ENCODE measurements around the gene CCDC185.

CCDC185 gene

DNA sequence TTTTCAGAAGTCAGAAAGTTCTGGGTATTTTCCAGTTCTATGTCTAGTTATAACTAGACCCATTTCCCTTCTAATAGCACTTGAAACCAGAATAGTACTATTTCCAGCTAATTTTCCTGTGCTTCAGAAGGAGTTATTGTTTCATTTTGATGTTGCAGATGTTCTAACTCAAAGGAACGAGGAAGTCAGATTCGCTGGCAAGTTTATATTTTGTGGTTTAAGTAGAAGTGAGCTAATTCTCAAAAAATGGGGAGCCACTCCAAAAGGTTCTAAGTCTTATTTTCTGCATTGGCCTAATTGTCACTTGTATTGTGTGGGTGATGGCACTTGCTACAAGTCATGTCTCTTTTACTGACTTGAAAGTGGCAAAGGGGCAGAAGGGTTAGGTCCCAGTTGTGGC lies 18.1 kb downstream of the CCDC185 start:
- H3K27ac Mint-ChIP-seq, result no peak overlapping the region
- H3K4me1 Mint-ChIP-seq, result no peaks in the 10 kb centered on the region
- H3K36me3 Mint-ChIP-seq (ENCODE audit: low read depth), result no peaks in the 10 kb centered on the region
- DNase-seq, result no peak
- TF ChIP-seq, protein P1, sequence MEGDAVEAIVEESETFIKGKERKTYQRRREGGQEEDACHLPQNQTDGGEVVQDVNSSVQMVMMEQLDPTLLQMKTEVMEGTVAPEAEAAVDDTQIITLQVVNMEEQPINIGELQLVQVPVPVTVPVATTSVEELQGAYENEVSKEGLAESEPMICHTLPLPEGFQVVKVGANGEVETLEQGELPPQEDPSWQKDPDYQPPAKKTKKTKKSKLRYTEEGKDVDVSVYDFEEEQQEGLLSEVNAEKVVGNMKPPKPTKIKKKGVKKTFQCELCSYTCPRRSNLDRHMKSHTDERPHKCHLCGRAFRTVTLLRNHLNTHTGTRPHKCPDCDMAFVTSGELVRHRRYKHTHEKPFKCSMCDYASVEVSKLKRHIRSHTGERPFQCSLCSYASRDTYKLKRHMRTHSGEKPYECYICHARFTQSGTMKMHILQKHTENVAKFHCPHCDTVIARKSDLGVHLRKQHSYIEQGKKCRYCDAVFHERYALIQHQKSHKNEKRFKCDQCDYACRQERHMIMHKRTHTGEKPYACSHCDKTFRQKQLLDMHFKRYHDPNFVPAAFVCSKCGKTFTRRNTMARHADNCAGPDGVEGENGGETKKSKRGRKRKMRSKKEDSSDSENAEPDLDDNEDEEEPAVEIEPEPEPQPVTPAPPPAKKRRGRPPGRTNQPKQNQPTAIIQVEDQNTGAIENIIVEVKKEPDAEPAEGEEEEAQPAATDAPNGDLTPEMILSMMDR (IDR thresholded peaks at IDR 0.05), result no peak
- peaks cover 2% of the 10 kb centered on the region for H3K27me3 Mint-ChIP-seq (ENCODE audit: low read depth, poor library complexity)
- peaks cover 9% of the 10 kb centered on the region for H3K9me3 Mint-ChIP-seq
- no peak overlapping the region for H3K4me3 Mint-ChIP-seq

DNA sequence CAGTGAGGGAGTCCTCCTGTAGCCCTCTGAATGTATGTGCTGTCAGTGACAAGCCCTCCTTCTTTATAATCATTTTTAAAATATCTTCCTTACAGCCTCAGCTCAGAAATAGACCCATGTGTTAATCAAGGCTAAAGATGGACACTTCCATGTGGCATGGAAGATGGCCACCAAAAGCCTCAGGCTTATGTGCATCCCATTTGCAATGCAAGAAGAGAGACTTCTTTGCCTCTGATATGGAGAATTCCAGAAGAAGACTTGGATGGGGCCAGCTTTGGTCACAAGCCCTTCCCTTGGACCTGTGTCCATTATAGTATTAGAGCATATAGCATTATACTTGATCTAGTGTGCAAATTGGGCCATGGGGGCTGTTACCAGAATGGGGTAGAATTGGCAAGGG lies 18.5 kb downstream of the CCDC185 start:
- peaks cover 5% of the 10 kb centered on the region for H3K9me3 Mint-ChIP-seq
- TF ChIP-seq, protein P1 (IDR thresholded peaks at IDR 0.05), result no peak
- H3K4me1 Mint-ChIP-seq, result no peaks in the 10 kb centered on the region
- peaks cover 2% of the 10 kb centered on the region for H3K27me3 Mint-ChIP-seq (ENCODE audit: low read depth, poor library complexity)
- H3K27ac Mint-ChIP-seq, result no peak overlapping the region
- no peak overlapping the region for H3K4me3 Mint-ChIP-seq
- no peak for DNase-seq
- no peaks in the 10 kb centered on the region for H3K36me3 Mint-ChIP-seq (ENCODE audit: low read depth)

DNA sequence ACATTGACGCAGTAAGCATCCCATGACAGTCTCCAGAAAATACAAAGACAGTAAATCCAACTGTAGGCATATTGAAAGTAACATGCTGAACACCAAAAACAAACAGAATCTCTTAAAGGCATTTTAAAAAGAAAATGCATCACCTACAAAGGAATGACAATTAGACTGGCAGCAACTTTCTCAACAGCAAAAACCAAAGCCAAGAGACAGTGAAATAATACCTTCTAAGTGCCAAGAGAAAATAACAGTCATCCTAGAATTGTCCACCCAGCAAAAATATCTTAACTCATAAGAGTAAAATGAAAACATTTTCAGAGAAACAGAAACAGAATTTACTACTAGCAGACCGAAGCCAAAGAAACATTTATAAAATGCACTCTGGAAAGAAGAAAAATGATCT lies 20.0 kb downstream of the CCDC185 start:
- no peak overlapping the region for H3K27ac Mint-ChIP-seq
- H3K4me3 Mint-ChIP-seq, result no peak overlapping the region
- H3K27me3 Mint-ChIP-seq (ENCODE audit: low read depth, poor library complexity), result peaks cover 2% of the 10 kb centered on the region
- no peaks in the 10 kb centered on the region for H3K4me1 Mint-ChIP-seq
- DNase-seq, result no peak
- TF ChIP-seq, protein P1 (IDR thresholded peaks at IDR 0.05), result no peak
- H3K9me3 Mint-ChIP-seq, result peaks cover 4% of the 10 kb centered on the region
- no peaks in the 10 kb centered on the region for H3K36me3 Mint-ChIP-seq (ENCODE audit: low read depth)

DNA sequence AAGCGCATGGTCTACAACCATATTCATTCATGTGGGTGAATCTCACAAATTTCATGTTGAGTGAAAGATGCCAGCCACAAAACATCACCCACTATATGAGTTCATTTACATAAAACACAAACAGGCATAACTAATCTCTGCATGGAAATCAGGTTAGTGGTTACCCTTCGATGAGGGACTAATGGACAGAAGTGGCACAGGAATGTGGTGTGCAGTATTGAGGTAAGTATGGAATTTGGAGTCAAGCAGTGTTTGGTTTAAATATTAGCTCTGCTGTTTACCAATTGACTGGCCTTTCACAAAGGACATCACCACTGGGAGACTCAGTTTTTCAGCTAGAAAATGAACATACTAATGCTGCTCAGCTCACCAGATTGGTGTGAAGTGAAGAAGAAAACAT lies 24.2 kb downstream of the CCDC185 start:
- H3K4me1 Mint-ChIP-seq, result peaks cover 28% of the 10 kb centered on the region
- no peak for DNase-seq
- peaks cover 4% of the 10 kb centered on the region for H3K9me3 Mint-ChIP-seq

DNA sequence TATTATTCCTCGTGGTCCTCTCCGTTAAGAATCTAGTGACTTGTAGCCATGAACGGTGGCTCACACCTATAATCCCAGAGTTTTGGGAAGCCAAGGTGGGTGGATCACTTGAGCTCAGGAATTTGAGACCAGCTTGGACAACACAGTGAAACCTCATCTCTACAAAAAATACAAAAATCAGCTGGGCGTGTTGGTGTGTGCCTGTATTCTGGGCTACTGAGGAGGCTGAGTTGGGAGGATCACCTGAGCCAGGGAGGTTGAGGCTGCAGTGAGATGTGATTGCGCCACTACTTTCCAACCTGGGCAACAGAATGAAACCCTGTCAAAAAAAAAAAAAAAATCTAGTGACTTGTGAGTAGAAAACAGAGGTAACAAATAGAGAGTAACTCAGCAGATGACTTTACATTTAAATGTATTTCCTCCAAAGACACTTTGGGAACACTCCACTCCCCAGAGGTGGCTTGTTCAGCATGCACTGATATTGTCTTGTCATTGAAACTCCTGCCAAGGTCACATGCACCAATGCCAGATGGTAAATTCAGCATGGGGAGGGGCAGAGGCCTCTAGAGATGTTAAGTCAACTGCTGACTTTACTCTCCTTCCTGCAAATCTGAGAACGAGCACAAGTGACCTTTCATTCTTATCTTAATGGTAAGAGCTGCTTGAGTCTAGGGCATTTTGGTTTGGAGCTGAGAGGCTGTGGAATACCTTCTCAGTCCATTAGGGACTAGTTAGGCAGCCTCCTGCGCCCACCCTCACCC lies 24.9 kb downstream of the CCDC185 start:
- DNase-seq, result no peak
- H3K4me1 Mint-ChIP-seq, result peaks cover 35% of the 10 kb centered on the region
- H3K4me3 Mint-ChIP-seq, result no peak overlapping the region
- no peak overlapping the region for H3K27ac Mint-ChIP-seq
- H3K9me3 Mint-ChIP-seq, result peaks cover under 1% of the 10 kb centered on the region
- no peaks in the 10 kb centered on the region for H3K36me3 Mint-ChIP-seq (ENCODE audit: low read depth)
- TF ChIP-seq, protein P1 (IDR thresholded peaks at IDR 0.05), result no peak
- H3K27me3 Mint-ChIP-seq (ENCODE audit: low read depth, poor library complexity), result peaks cover 2% of the 10 kb centered on the region

More for the DNA sequence above, 24.2 kb downstream of the CCDC185 start:
- Mint-ChIP-seq H3K4me3 (no peak overlapping the region), H3K27ac (no peak overlapping the region), H3K36me3 (ENCODE audit: low read depth) (no peaks in the 10 kb centered on the region), H3K27me3 (ENCODE audit: low read depth, poor library complexity) (peaks cover 2% of the 10 kb centered on the region)
- TF ChIP-seq, protein P1 (IDR thresholded peaks at IDR 0.05), result no peak

DNA sequence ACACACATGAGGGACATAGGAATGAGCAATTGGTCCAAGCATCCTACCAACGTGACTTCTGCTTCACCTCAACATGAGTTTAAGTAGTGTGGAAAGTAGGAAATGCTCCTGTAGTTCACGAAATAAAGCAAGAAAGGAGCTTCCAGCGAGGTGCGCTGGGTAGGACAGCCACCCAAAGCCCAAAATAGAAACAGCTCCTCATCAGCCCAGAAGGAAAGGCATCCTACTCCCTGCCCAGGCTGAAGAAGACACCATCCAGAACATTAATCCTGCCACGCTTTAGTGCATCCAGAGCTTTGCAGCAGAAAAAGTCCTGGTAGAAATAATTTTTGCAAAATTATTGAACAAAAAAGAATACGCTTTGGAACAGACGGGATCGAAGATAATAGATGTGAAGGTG lies 25.9 kb downstream of the CCDC185 start:
- Mint-ChIP-seq H3K36me3 (ENCODE audit: low read depth) (no peaks in the 10 kb centered on the region), H3K9me3 (no peaks in the 10 kb centered on the region), H3K4me1 (peaks cover 36% of the 10 kb centered on the region), H3K27ac (no peak overlapping the region), H3K27me3 (ENCODE audit: low read depth, poor library complexity) (peaks cover 2% of the 10 kb centered on the region), H3K4me3 (no peak overlapping the region)
- no peak for DNase-seq
- TF ChIP-seq, protein P1 (IDR thresholded peaks at IDR 0.05), result no peak
